HS-5 (cell line): ENCODE results near the gene THAP5.
"Not testable (repeated sequence)": the region's sequence is repeated elsewhere in the genome, so short reads cannot be mapped to it uniquely, and the experiment has no call there.

ENCODE experiments used
- DNase-seq: peaks from one replicate; pipeline ENCODE4 v3.0.0-alpha.2; 2012; ENCODE audit warnings: low read depth

THAP5 gene

GRCh38 chr7:108584211-108584610, 14.7 kb upstream of the THAP5 start:
- DNase-seq, result no peak

DNA sequence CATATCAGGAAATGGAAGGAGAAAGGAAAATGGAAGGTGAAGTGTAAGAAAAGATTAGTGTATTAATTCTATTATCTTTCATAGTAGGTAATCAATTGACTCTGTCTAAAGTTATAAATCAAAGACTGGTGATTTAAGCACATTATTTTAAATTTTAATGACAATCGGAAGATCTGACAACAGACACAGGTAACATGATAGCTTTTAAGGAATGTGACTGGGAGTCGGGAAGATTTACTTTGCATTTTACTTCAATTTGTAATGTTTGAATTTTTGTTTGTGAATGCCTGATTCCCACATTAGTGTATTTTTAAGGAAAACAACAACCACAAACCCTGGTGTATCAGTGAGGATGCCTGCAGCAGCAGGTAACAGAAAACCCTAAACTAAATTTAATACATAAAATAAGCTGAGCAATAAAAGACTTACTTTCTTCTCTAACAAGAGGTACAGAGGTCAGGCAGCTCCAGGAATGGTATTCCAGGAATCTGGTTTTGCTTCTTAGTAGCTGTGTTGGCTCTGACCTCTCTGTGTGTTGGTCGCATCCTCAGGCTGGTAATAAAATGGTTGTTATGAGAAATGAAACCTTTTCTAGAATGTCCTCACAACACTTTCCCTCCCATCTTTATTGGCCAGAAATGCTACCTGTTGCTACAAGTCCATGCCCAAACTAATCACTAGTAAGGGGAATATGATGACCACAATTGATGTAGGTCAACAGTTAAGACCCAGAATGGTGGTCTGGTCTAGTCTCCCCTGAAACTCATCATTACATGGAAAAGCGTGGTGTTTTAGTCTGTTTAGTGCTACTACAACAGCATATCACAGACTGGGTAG, 12.4 kb upstream of the THAP5 start:
- DNase-seq, result no peak

DNA sequence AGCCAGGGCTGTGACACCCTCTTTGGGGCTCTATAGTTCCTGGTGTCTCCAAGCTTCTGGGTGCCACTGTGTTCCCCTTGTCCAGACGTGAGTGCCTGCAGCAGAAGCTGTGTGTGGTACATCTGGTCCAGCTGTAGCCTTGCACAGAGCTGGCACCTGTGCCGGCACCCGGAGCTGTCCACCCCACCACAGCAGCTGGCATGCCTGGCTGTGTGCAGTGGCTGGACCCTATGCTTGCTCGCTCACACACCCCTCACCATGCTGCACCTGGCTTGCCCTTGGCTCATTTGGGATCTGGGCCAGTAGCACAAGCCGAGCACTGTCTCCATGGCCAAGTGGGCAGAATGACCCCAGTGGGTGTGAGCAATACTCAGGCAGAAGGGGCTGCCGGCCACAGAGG, 10.8 kb upstream of the THAP5 start:
- no peak for DNase-seq

DNA sequence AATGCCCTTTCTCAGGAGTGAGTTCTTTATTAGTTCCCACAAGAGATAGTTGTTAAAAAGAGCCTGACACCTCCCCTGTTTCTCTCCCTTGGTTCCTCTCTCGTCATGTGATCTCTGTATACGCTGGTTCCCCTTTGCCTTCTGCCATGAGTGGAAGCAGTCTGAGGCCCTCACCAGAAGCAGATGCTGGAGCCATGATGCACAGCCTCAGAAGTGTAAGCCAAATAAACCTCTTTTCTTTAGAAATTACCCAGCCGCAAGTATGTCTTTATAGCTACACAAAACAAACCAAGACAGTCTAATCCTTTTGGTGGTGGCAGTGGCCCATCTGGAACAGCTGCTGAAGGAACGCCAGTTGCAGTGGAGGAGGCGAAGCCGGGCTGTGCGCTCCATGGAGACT, 9.4 kb upstream of the THAP5 start:
- no peak for DNase-seq

GRCh38 chr7:108576116-108576515, 6.6 kb upstream of the THAP5 start:
- no peak for DNase-seq

- DNase-seq, result no peak
These were observed 5.7 kb upstream of the THAP5 start for GRCh38 chr7:108575156-108575555.

GRCh38 chr7:108572480-108572879, 3.0 kb upstream of the THAP5 start:
- DNase-seq, result no peak

DNA sequence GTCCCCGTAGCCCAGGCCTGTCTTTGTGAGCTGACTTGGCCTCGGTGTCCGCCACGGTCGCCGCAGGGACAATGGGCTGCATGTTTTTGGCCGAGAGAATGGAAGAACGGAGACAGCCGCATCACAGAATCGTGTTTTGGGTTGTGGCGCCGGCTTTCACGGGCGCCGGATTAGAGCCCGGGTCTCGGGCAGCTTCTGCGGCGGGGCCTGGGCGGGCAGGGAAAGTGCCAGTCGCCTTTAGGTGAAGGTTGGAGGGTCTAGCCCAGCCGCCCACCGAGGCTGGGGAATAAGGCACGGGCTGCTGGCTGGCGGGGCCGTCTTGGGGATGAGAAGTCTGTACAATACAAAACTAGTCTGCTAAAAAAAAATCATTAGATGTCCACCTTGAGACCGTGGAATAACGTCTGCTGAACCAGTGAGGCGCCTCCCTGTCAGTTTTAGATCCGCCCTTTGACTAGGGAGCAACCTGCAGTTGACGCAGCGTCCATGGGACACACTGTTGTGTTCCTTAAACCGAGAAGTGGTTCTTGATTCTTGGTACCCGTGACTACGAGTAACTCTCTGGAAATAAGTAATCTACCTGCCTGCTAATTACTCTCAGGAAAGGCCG, 745 bp upstream of the THAP5 start:
- DNase-seq, result no peak

- DNase-seq, result no peak
These were observed 615 bp downstream of the THAP5 start for GRCh38 chr7:108568801-108569380.

- no peak for DNase-seq
These were observed 3.5 kb downstream of the THAP5 start for GRCh38 chr7:108565987-108566386.

GRCh38 chr7:108561047-108561619, 8.4 kb downstream of the THAP5 start:
- no peak for DNase-seq

DNA sequence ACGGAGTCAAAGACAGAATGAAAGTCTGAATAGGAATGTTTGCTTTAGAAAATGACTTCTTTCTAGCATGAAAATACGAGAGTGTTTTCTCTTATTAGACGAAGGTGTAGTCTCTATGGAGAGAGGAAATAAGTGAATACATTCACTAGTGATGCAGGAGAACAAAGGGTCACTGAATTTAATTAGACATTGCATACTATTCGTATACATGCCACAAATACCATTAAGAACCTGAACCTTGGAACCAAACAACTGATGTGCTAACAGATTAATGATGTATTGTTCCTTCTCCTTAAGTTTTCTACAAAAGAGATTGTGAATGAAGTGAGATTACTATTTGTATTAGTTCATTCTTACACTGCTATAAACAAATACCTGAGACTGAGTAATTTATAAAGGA, 10.3 kb downstream of the THAP5 start:
- no peak for DNase-seq

DNA sequence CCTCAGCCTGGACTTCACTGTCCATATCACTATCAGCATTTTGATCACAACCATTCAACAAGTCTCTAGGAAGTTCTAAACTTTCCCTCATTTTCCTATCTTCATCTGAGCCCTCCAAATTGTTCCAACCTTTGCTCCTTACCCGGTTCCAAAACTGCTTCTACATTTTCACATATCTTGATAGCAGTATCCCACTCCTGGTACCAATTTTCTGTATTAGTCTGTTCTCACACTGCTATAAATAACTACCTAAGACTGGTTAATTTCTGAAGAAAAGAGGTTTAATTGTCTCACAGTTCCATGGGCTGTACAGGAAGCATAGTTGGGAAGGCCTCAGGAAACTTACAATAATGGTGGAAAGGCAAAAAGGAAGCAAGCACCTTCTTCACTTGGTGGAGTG, 11.9 kb downstream of the THAP5 start:
- no peak for DNase-seq

DNA sequence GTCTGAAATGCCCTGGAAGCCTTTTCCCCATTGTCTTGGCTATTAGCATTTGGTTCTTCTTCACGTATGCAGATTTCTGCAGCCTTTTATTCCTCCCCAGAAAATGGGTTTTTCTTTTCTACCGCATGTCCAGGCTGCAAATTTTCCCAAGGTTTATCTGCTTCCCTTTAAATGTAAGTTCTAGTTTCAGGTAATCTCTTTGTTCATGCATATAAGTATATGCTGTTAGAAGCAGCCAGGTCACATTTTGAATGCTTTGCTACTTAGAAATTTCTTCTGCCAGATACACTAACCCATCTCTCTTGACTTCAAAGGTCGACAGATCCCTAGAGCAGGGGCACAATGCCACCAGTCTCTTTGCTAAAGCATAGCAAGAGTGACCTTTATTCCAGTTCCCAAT, 12.3 kb downstream of the THAP5 start:
- no peak for DNase-seq

DNA sequence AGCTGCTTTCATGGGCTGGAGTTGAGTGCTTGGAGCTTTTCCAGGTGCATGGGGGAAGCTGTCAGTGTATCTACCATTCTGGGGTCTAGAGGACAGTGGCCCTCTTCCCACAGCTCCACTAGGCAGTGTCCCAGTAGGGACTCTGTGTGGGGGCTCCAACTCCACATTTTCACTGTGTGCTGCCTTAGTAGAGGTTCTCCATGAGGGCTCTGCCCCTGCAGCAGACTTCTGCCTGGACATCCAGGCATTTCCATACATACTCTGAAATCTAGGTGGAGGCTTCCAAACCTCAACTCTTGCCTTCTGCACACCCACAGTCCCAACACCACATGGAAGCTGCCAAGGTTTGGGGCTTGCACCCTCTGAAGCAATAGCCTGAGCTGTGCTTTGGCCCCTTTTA, 12.8 kb downstream of the THAP5 start:
- DNase-seq, result not testable (repeated sequence)

GRCh38 chr7:108548141-108548896, 21.2 kb downstream of the THAP5 start:
- not testable (repeated sequence) for DNase-seq

- DNase-seq, result no peak
These were observed 28.0 kb downstream of the THAP5 start for GRCh38 chr7:108541478-108541877.

- DNase-seq, result not testable (repeated sequence)
These were observed 30.8 kb downstream of the THAP5 start for GRCh38 chr7:108538685-108539084.

DNA sequence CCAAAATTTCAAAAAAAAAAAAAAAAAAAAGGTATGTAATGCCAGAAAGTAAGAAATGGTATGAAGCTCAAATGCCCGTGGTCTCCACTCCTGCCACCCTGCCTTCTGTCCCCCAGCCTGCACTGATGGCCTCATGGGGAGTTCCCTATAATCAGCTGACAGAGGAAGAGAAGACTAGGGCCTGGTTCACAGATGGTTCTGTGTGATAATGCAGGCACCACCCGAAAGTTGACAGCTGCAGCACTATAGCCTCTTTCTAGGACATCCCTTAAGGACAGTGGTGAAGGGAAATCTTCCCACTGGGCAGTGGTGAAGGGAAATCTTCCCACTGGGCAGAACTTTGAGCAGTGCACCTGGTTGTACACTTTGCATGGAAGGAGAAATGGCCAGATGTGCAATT, 31.3 kb downstream of the THAP5 start:
- DNase-seq, result not testable (repeated sequence)

- no peak for DNase-seq
These were observed 32.3 kb downstream of the THAP5 start for GRCh38 chr7:108537229-108537628.

DNA sequence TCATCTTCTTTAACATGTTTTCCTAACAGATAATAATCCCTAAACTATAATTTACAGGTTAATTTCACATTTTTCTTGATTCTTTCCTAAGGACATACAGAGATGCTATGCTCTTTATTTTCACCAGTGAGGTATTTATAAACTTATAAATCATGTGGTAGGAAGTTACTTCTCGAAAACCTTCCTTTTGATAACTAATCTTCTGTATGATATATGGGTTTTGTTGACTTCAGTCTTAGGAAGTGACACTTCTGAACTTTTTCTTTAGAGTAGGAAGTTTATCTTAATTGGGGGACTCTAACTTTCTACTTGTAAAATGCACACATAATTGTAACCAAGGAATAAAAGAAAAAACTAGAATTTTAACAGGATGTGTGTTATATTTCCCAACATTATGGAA, 33.8 kb downstream of the THAP5 start:
- no peak for DNase-seq

DNA sequence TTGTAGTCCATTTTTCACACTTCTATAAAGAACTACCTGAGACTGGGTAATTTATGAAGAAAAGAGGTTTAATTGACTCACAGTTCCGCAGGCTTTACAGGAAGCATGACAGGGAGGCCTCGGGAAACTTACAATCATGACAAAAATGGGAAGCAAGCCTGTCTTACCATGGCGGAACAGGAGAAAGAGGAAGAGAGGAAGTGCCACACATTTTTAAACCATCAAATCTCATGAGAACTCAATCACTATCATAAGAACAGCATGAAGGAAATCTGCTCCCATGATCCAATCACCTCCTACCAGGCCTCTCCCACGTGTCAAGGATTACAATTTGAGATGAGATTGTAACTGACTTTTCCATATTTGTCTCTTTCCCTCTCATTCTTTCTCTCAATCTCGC, 34.2 kb downstream of the THAP5 start:
- no peak for DNase-seq
